Panc1 (cell line): ENCODE results near the gene GRN. TPM values are rescaled to one million over a fixed set of nuclear protein-coding genes. Genes with fewer than 3 reads are reported as not detected.

Source experiments
- ATAC-seq: fragments of 200-7000 bp; cut with Tn5 transposase; 2 replicates; pipeline ENCODE4 v1.9.1; 2020; ENCODE audit warnings: mild to moderate bottlenecking, moderate library complexity
- BruUV-seq: library from RNA; stranded (reverse); fragments of 400-500 nt; replicated peaks from 2 replicates; lab custom pipeline; 2021; lab: Mats Ljungman, UMichigan
- CTCF ChIA-PET: fragments of 300-600 bp; sonication (Branson Sonifier 250); formaldehyde crosslinking; loops from one replicate; lab custom pipeline; 2022; ENCODE audit warnings: antibody characterized with exemption; lab: Charles Lee
- POLR2A ChIA-PET: fragments of 300-600 bp; sonication (Branson Sonifier 250); formaldehyde crosslinking; loops from one replicate; lab custom pipeline; 2022; ENCODE audit warnings: antibody characterized with exemption; lab: Charles Lee
- DNase-seq: peaks from one replicate; pipeline ENCODE4 v3.0.0-alpha.2; 2010; ENCODE audit warnings: low read depth, low spot score
- H3K27ac ChIP-seq: 2 replicates; pipeline ENCODE4 v1.5.1; 2011; ENCODE audit warnings: mild to moderate bottlenecking, low read length, inconsistent platforms
- H3K27me3 ChIP-seq: fragments of 200-500 bp; sonication (Bioruptor generic); 2 replicates; pipeline ENCODE4 v1.6.0; 2014; ENCODE audit warnings: low read length, inconsistent platforms; ENCODE audit not compliant: control insufficient read depth, insufficient read depth
- H3K36me3 ChIP-seq: fragments of 200-500 bp; sonication (Bioruptor generic); 2 replicates; pipeline ENCODE4 v1.5.1; 2014; ENCODE audit warnings: inconsistent platforms, mild to moderate bottlenecking, low read length, moderate library complexity; ENCODE audit not compliant: control insufficient read depth, insufficient read depth
- H3K4me1 ChIP-seq: 2 replicates; pipeline ENCODE4 v1.5.1; 2011; ENCODE audit warnings: inconsistent platforms, mild to moderate bottlenecking, low read length, moderate library complexity; ENCODE audit not compliant: control insufficient read depth, insufficient read depth
- H3K4me3 ChIP-seq, 2 experiments: 2 replicates each; pipeline ENCODE4 v1.5.1; 2011 to 2012; ENCODE audit warnings: low read depth in 2 of 2, low read length in 2 of 2, mild to moderate bottlenecking in 2 of 2, inconsistent platforms in 1 of 2, moderate library complexity in 1 of 2
- H3K9me3 ChIP-seq: fragments of 200-500 bp; sonication (Bioruptor generic); 2 replicates; pipeline ENCODE4 v1.5.1; 2014; ENCODE audit warnings: low read depth, mild to moderate bottlenecking, inconsistent platforms, low read length, moderate library complexity; ENCODE audit not compliant: control insufficient read depth, insufficient read depth
- POLR2AphosphoS5 ChIP-seq: IDR thresholded peaks from 2 replicates; pipeline ENCODE4 v1.6.1; 2012; ENCODE audit warnings: mild to moderate bottlenecking, low read depth, low read length, moderate library complexity
- SIN3A ChIP-seq: IDR thresholded peaks from 2 replicates; pipeline ENCODE4 v1.6.1; 2012; ENCODE audit warnings: low read depth, mild to moderate bottlenecking, low read length, moderate library complexity, borderline replicate concordance; ENCODE audit not compliant: insufficient read depth
- TCF7L2 ChIP-seq: IDR thresholded peaks from 2 replicates; pipeline ENCODE4 v1.6.1; 2011; ENCODE audit warnings: mild to moderate bottlenecking, low read depth, low read length, inconsistent platforms
- in situ Hi-C: cut with HindIII; loops from 2 replicates; pipeline ENCODE4 v1.10.0; 2016; ENCODE audit warnings: low sequenced_read_pairs, low pct_unique_long_range_greater_than_20kb
- intact Hi-C: fragments of 100-400 bp; cut with micrococcal nuclease; formaldehyde crosslinking; loops from one replicate; pipeline ENCODE4 v1.10.0; 2022; ENCODE audit not compliant: unreplicated experiment
- total RNA-seq: library from RNA; stranded (reverse); gene quantifications from one replicate; pipeline ENCODE4 v1.2.1, GENCODE V29; 2021; ENCODE audit not compliant: unreplicated experiment
- TF ChIP-seq, protein P1 (sequence below): fragments of 450-650 bp; IDR thresholded peaks from 2 replicates; pipeline ENCODE4 v1.5.1; 2017; ENCODE audit warnings: mild to moderate bottlenecking
- TF ChIP-seq, protein P2 (sequence below), 2 experiments: IDR thresholded peaks; 2 replicates each; pipeline ENCODE4 v1.6.1; 2011 to 2012; ENCODE audit warnings: low read depth in 2 of 2, control low read depth in 1 of 2, low read length in 1 of 2, mild to moderate bottlenecking in 1 of 2, moderate library complexity in 1 of 2; ENCODE audit not compliant: insufficient read depth in 1 of 2

Gene GRN
- total RNA-seq, 1 experiment from 2014 or later = 304 TPM

DNA sequence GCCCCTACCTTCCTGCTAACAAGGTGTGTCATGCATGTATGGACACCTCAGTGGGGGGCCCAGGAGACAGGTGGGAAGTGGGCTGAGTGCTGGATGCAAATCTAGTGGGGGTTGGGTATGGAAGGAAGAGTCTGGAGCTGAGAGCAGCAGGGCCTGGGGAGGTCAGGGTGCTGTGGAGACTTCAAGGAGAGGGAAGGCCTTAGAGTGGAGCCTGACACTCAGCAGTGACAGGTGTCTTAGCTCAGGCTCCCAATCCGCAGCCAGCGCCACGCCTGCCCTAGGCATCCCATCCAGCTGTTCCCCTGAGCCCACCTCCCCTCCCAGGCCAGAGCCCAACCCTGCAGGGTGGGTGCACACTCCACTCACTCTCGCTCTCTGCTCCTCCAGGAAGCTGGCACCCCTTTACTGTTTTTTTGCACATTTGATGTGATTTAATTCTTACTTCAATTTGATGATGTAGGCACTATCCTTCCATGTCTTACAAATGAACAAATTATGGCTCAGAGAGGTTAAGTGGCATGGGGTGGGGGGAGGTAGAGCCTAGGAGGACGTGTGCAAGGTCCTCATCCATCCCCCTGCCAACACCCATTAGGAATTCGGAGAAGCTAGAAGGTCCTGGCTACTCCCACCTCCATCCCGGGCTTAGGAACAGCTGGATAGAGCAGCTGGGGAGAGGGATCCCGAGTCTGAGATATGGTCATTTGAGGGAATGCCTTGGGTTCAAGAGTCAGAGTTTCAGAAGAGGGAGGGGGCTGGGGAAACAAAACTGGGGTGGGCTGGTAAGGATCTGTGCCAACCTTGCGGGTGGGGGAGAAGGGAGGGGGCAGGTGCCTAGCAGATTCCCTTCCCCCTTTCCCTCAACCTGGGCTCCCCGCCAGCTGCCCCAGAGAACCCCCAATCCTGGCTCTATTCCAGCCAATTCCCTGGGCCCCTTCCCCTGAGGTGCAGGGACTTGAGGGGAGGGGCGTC is 16.5 kb downstream of the GRN start:
- DNase-seq = no peak
- no peak for ATAC-seq
- ChIA-PET CTCF (interaction anchor here (0.6 kb wide), 1 partner anchor 24 kb away, joined by 3 read pairs; no protein-coding TSS in a partner anchor), POLR2A (interaction anchor here (0.6 kb wide), 1 partner anchor 162 kb away, joined by 7 read pairs; the partner anchor contains the start of gene ATXN7L3)
- no TSS peak for BruUV-seq
- Histone ChIP-seq H3K36me3 (no peaks in the 10 kb centered on the region), H3K4me1 (peaks cover 6% of the 10 kb centered on the region; the same call in 1 of the 2 replicates), H3K9me3 (no peaks in the 10 kb centered on the region), H3K4me3 (no peak overlapping the region), H3K27ac (no peak overlapping the region), H3K27me3 (no peaks in the 10 kb centered on the region)
- TF ChIP-seq POLR2AphosphoS5 = no peak
- TF ChIP-seq TCF7L2 = no peak
- in situ Hi-C loops (no loop called here), intact Hi-C loops (no loop called here)

DNA sequence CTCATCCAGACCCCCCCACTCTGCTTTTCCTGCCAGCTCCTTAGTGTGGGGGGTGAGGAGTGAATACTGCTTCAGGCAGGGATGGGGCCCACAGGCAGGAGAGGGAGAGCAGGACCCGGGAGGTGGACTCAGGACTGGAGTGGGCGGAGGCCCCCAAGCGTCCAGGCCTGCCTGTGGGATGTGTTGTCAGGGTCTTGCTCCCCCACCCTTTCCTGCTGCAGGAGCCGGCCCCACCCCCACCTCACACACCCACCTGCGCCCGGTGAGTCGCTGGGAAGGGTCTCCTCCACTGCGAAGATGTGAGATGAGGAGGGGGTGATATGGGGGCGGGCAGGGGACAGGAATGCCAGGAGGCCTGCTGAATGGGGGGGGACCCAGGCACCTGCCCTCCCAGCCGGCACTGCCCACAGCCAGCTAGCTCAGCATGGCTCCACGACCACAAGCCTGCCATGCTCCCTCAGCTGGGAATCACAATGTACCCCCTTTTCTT is 17.4 kb downstream of the GRN start:
- in situ Hi-C loops = no loop called here
- intact Hi-C loops = no loop called here
- Histone ChIP-seq H3K36me3 (no peaks in the 10 kb centered on the region), H3K4me1 (peaks cover 6% of the 10 kb centered on the region; the same call in 1 of the 2 replicates), H3K27ac (no peak overlapping the region), H3K9me3 (no peaks in the 10 kb centered on the region), H3K27me3 (no peaks in the 10 kb centered on the region), H3K4me3 (peak overlapping the region; percentile 58 to 62; a peak in 3 of 4 replicates)
- DNase-seq = no peak
- POLR2A ChIA-PET = interaction anchor here (0.5 to 0.6 kb wide), 2 partner anchors 163 to 291 kb away, joined by 5 to 7 read pairs; partner anchors contain the start of gene ATXN7L3
- TF ChIP-seq TCF7L2 (no peak), POLR2AphosphoS5 (no peak), SIN3A (no peak)
- TF ChIP-seq, protein P1, sequence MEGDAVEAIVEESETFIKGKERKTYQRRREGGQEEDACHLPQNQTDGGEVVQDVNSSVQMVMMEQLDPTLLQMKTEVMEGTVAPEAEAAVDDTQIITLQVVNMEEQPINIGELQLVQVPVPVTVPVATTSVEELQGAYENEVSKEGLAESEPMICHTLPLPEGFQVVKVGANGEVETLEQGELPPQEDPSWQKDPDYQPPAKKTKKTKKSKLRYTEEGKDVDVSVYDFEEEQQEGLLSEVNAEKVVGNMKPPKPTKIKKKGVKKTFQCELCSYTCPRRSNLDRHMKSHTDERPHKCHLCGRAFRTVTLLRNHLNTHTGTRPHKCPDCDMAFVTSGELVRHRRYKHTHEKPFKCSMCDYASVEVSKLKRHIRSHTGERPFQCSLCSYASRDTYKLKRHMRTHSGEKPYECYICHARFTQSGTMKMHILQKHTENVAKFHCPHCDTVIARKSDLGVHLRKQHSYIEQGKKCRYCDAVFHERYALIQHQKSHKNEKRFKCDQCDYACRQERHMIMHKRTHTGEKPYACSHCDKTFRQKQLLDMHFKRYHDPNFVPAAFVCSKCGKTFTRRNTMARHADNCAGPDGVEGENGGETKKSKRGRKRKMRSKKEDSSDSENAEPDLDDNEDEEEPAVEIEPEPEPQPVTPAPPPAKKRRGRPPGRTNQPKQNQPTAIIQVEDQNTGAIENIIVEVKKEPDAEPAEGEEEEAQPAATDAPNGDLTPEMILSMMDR = no peak
- TF ChIP-seq, protein P2, sequence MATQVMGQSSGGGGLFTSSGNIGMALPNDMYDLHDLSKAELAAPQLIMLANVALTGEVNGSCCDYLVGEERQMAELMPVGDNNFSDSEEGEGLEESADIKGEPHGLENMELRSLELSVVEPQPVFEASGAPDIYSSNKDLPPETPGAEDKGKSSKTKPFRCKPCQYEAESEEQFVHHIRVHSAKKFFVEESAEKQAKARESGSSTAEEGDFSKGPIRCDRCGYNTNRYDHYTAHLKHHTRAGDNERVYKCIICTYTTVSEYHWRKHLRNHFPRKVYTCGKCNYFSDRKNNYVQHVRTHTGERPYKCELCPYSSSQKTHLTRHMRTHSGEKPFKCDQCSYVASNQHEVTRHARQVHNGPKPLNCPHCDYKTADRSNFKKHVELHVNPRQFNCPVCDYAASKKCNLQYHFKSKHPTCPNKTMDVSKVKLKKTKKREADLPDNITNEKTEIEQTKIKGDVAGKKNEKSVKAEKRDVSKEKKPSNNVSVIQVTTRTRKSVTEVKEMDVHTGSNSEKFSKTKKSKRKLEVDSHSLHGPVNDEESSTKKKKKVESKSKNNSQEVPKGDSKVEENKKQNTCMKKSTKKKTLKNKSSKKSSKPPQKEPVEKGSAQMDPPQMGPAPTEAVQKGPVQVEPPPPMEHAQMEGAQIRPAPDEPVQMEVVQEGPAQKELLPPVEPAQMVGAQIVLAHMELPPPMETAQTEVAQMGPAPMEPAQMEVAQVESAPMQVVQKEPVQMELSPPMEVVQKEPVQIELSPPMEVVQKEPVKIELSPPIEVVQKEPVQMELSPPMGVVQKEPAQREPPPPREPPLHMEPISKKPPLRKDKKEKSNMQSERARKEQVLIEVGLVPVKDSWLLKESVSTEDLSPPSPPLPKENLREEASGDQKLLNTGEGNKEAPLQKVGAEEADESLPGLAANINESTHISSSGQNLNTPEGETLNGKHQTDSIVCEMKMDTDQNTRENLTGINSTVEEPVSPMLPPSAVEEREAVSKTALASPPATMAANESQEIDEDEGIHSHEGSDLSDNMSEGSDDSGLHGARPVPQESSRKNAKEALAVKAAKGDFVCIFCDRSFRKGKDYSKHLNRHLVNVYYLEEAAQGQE (IDR thresholded peaks at IDR 0.05; ENCODE audit: insufficient read depth in 1 of 2, low read depth in 2 of 2, low read length in 1 of 2) = no peak
- no peak for ATAC-seq
- CTCF ChIA-PET = interaction anchor here (0.6 kb wide), 1 partner anchor 25 kb away, joined by 3 read pairs; no protein-coding TSS in a partner anchor
- BruUV-seq = no TSS peak
